ENCODE measurements around the gene ERCC5. TPM values are rescaled to one million over a fixed set of nuclear protein-coding genes. Genes with fewer than 3 reads are reported as not detected.

ERCC5 gene
- total and polyA plus RNA-seq, 9 of the 15 experiments (the other 6 are each of a cell fraction or from before 2014, with no cell fraction given) = 7.4 to 43.1 (median 33.9) TPM

DNA sequence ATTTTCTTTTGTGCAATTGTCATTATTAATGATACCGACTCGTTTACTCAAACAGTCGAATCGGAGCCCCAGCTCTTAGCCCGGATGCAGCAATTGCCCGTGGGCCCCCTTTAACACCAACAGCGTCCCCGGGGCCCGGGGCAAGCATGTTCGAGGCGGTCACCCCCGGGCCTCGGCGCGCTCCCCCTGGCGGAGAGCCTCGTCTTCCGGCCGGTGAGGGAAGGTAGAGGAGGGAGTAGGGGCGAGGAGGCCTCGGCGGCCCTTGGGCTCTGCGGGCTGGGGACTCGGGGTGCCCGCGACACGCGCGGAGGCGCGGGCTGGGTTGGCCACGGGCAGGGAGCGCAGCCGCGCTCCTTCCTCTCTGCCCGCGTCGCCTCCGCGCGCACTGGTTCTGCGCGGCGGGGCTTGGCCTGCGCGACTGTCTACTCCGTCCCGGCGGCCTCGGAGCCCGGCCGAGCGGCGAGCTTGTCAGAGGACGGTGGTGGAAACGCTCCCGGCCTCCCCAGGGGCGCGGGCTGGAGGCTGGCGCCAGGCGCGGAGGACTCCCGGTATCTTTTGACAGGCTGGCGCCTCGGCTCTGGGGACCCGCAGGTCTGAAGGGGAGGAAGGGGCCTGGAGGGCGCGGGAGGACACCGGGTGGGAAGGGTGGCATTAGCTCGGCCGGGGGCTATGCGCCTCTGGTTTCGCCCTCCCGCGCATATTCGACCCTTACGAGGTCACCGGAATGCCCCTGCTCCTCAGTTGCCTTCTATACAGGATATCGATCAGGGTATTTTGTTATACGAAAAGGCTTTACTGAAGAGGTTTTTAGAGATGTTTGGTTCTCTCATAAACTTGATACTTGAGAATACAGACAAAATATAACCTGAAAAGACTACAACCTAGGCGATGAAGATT lies 45.4 kb upstream of the ERCC5 start (continued):
- TF ChIP-seq RNF219 (CRISPR knock-in tag; IDR thresholded peaks at IDR 0.05) = no peak
- no peak for TF ChIP-seq TAF7 (tag; IDR thresholded peaks at IDR 0.05)
- TF ChIP-seq, protein P1, sequence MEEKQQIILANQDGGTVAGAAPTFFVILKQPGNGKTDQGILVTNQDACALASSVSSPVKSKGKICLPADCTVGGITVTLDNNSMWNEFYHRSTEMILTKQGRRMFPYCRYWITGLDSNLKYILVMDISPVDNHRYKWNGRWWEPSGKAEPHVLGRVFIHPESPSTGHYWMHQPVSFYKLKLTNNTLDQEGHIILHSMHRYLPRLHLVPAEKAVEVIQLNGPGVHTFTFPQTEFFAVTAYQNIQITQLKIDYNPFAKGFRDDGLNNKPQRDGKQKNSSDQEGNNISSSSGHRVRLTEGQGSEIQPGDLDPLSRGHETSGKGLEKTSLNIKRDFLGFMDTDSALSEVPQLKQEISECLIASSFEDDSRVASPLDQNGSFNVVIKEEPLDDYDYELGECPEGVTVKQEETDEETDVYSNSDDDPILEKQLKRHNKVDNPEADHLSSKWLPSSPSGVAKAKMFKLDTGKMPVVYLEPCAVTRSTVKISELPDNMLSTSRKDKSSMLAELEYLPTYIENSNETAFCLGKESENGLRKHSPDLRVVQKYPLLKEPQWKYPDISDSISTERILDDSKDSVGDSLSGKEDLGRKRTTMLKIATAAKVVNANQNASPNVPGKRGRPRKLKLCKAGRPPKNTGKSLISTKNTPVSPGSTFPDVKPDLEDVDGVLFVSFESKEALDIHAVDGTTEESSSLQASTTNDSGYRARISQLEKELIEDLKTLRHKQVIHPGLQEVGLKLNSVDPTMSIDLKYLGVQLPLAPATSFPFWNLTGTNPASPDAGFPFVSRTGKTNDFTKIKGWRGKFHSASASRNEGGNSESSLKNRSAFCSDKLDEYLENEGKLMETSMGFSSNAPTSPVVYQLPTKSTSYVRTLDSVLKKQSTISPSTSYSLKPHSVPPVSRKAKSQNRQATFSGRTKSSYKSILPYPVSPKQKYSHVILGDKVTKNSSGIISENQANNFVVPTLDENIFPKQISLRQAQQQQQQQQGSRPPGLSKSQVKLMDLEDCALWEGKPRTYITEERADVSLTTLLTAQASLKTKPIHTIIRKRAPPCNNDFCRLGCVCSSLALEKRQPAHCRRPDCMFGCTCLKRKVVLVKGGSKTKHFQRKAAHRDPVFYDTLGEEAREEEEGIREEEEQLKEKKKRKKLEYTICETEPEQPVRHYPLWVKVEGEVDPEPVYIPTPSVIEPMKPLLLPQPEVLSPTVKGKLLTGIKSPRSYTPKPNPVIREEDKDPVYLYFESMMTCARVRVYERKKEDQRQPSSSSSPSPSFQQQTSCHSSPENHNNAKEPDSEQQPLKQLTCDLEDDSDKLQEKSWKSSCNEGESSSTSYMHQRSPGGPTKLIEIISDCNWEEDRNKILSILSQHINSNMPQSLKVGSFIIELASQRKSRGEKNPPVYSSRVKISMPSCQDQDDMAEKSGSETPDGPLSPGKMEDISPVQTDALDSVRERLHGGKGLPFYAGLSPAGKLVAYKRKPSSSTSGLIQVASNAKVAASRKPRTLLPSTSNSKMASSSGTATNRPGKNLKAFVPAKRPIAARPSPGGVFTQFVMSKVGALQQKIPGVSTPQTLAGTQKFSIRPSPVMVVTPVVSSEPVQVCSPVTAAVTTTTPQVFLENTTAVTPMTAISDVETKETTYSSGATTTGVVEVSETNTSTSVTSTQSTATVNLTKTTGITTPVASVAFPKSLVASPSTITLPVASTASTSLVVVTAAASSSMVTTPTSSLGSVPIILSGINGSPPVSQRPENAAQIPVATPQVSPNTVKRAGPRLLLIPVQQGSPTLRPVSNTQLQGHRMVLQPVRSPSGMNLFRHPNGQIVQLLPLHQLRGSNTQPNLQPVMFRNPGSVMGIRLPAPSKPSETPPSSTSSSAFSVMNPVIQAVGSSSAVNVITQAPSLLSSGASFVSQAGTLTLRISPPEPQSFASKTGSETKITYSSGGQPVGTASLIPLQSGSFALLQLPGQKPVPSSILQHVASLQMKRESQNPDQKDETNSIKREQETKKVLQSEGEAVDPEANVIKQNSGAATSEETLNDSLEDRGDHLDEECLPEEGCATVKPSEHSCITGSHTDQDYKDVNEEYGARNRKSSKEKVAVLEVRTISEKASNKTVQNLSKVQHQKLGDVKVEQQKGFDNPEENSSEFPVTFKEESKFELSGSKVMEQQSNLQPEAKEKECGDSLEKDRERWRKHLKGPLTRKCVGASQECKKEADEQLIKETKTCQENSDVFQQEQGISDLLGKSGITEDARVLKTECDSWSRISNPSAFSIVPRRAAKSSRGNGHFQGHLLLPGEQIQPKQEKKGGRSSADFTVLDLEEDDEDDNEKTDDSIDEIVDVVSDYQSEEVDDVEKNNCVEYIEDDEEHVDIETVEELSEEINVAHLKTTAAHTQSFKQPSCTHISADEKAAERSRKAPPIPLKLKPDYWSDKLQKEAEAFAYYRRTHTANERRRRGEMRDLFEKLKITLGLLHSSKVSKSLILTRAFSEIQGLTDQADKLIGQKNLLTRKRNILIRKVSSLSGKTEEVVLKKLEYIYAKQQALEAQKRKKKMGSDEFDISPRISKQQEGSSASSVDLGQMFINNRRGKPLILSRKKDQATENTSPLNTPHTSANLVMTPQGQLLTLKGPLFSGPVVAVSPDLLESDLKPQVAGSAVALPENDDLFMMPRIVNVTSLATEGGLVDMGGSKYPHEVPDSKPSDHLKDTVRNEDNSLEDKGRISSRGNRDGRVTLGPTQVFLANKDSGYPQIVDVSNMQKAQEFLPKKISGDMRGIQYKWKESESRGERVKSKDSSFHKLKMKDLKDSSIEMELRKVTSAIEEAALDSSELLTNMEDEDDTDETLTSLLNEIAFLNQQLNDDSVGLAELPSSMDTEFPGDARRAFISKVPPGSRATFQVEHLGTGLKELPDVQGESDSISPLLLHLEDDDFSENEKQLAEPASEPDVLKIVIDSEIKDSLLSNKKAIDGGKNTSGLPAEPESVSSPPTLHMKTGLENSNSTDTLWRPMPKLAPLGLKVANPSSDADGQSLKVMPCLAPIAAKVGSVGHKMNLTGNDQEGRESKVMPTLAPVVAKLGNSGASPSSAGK (IDR thresholded peaks at IDR 0.05) = peak; percentile 49; the same call in 1 of the 2 replicates
- TF ChIP-seq SAP30 (IDR thresholded peaks at IDR 0.05; ENCODE audit: borderline replicate concordance, insufficient read depth, low read depth, low read length, poor library complexity, severe bottlenecking) = no peak

Data from K562 (cell line).